HG02588 (cell line): ENCODE results near the gene CSNK1A1L.
"Not testable (repeated sequence)": the region's sequence is repeated elsewhere in the genome, so short reads cannot be mapped to it uniquely, and the experiment has no call there.

Experiments used
- ATAC-seq: cut with Tn5 transposase; IDR thresholded peaks from one replicate; pipeline ENCODE4 v1.9.1; 2021; ENCODE audit warnings: mild to moderate bottlenecking, moderate library complexity; ENCODE audit not compliant: unreplicated experiment

Gene CSNK1A1L

DNA sequence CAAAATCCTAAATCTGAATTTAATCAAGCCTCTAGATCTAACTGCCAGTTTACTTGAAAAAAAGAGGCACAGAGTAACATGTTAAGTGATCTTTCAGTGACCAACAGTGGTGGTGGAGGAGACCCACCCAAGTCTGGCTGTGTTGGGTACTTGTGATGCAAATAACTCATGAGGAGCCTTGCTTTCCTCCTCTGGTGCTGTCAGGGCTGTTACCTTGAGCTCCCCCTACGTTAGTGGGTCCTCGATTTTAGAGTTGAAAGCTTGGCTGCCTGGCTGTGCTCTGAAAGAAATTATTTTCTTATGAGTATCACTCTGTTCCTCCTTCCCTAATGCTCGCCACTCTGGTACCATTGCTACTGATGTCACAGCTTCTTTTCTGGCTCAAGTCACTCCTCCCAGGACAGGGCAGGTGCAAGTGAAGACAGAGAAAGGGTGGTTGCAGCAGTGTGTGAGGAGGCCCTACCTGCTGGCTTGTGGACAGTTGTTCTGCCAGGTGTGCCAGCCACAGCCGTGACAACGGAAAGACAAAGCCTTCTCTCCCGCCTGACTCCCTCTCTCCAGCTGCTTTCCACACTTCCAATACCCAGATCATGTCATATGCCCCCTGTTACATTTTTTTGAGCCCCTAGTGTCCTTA lies 39.5 kb downstream of the CSNK1A1L start:
- ATAC-seq, result no peak

- peak; percentile 20 for ATAC-seq
Measured at GRCh38 chr13:37059848-37060192, 45.6 kb downstream of the CSNK1A1L start.

- ATAC-seq, result peak; percentile 99
Measured at GRCh38 chr13:37058910-37059847, 46.3 kb downstream of the CSNK1A1L start, which contains the start of gene SUPT20H. Gene SUPT20H (minus strand): TSS chr13:37059688. CDS start chr13:37051490, 8,198 bp downstream.

DNA sequence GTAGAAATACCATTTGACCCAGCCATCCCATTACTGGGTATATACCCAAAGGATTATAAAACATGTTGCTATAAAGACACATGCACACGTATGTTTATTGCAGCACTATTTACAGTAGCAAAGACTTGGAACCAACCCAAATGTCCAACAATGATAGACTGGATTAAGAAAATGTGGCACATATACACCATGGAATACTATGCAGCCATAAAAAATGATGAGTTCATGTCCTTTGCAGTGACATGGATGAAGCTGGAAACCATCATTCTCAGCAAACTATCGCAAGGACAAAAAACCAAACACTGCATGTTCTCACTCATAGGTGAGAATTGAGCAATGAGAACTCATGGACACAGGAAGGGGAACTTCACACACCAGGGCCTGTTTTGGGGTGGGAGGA lies 49.2 kb downstream of the CSNK1A1L start:
- not testable (repeated sequence) for ATAC-seq
